OCI-LY1 (cell line): Measurements from ENCODE around the gene URB2.

Source experiments
- CTCF ChIP-seq: fragments of 200-600 bp; sonication (generic), shearing (Covaris generic); IDR thresholded peaks from 2 replicates; pipeline ENCODE4 v1.5.1; 2017; ENCODE audit warnings: mild to moderate bottlenecking, antibody characterized with exemption, low read length, moderate library complexity, mixed read lengths
- EZH2 ChIP-seq: fragments of 200-600 bp; sonication (generic), shearing (Covaris generic); IDR thresholded peaks from 2 replicates; pipeline ENCODE4 v1.8.0; 2017; ENCODE audit warnings: borderline replicate concordance, mixed run types, mild to moderate bottlenecking, antibody characterized with exemption, low read length, moderate library complexity, mixed read lengths

- no peak for TF ChIP-seq CTCF
- no peak for TF ChIP-seq EZH2
These were observed 25.5 kb downstream of the URB2 start for GRCh38 chr1:229651546-229651945.
